ENCODE results near the gene CLEC3B. TPM values are rescaled to one million over a fixed set of nuclear protein-coding genes. Genes with fewer than 3 reads are reported as not detected.
A peak's percentile ranks its signal among the peaks of the same experiment; 100 is the strongest.

The CLEC3B gene
- total and polyA plus RNA-seq, 2 donors (not counting 1 experiment from before 2014, with no cell fraction given) = 0.82 TPM; not detected in 1

DNA sequence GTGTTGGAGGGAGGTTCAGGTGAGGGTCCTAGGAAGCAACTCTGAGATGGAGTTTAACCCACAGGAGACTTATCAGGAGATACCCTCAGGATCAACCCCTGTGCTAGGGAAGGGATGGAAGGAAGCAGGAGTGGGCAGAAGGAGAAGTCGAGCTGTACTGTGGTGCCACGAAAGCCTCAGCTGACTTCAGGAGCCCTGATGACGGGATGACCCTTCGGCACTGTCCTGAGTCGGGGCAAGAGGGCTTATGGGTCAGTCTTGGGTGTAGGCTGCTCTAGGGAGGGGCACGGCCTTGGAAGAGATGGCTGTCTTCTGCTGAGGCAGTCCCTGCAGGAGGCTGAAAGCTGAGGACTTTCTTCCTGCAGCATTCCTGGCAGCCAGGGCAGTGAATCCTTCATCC, 7.7 kb downstream of the CLEC3B start:
- H2AFZ ChIP-seq (ENCODE audit: insufficient read depth, low read depth, low read length, poor library complexity, severe bottlenecking) = no peak overlapping the region
- WGBS (ENCODE audit: insufficient coverage) = 95% methylated on average over 6 of the region's 6 CpGs
- no peaks in the 10 kb centered on the region for H3K9me3 Mint-ChIP-seq (ENCODE audit: insufficient read depth)
- intact Hi-C loops (cut with micrococcal nuclease) = no loop called here
- H3K27me3 Mint-ChIP-seq = peaks cover 18% of the 10 kb centered on the region
- H3K9me3 ChIP-seq (ENCODE audit: control extremely low read depth in 1 of 3, control insufficient read depth in 2 of 3, insufficient read depth in 1 of 3, low read length in 2 of 3) = peaks cover 0 to 5% (median 0%) of the 10 kb centered on the region in 3 donors
- H3K27me3 ChIP-seq (replicated peaks in 1 of 4; ENCODE audit: control extremely low read depth in 1 of 4, control insufficient read depth in 3 of 4, insufficient read depth in 4 of 4, low read length in 3 of 4) = peaks cover 0 to 40% (median 10%) of the 10 kb centered on the region in 4 experiments
- DNase-seq (no peak), ATAC-seq (ENCODE audit: low read depth) (no peak)
- no peak overlapping the region for H3K9ac ChIP-seq (ENCODE audit: low read length)
- TF ChIP-seq EZH2 (IDR thresholded peaks at IDR 0.05; ENCODE audit: borderline replicate concordance, insufficient read depth, low read depth, low read length, poor library complexity, severe bottlenecking) = no peak
- TF ChIP-seq, protein P1, sequence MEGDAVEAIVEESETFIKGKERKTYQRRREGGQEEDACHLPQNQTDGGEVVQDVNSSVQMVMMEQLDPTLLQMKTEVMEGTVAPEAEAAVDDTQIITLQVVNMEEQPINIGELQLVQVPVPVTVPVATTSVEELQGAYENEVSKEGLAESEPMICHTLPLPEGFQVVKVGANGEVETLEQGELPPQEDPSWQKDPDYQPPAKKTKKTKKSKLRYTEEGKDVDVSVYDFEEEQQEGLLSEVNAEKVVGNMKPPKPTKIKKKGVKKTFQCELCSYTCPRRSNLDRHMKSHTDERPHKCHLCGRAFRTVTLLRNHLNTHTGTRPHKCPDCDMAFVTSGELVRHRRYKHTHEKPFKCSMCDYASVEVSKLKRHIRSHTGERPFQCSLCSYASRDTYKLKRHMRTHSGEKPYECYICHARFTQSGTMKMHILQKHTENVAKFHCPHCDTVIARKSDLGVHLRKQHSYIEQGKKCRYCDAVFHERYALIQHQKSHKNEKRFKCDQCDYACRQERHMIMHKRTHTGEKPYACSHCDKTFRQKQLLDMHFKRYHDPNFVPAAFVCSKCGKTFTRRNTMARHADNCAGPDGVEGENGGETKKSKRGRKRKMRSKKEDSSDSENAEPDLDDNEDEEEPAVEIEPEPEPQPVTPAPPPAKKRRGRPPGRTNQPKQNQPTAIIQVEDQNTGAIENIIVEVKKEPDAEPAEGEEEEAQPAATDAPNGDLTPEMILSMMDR (IDR thresholded peaks at IDR 0.05) = no peak
- H3K36me3 ChIP-seq (replicated peaks in 1 of 2; ENCODE audit: control extremely low read depth in 1 of 2, control insufficient read depth in 1 of 2, extremely low read depth in 1 of 2, insufficient read depth in 2 of 2, low read length in 1 of 2) = no peaks in the 10 kb centered on the region
- H3K4me3 Mint-ChIP-seq = no peak overlapping the region
- no peak overlapping the region for H3K4me3 ChIP-seq (ENCODE audit: control extremely low read depth in 1 of 5, extremely low read depth in 1 of 5, insufficient read depth in 1 of 5, low read depth in 2 of 5, low read length in 4 of 5)
- peaks cover 23% of the 10 kb centered on the region for H3K4me1 Mint-ChIP-seq
- CTCF ChIA-PET = interaction anchor here (0.6 to 3.1 kb wide), 3 partner anchors 8 to 63 kb away, joined by 3 to 8 read pairs (median 3); partner anchors contain the start of genes EXOSC7 and ZDHHC3
- H3K27ac Mint-ChIP-seq = no peak overlapping the region
- no peaks in the 10 kb centered on the region for H4K20me1 ChIP-seq (ENCODE audit: control insufficient read depth, insufficient read depth, low read length, poor library complexity, severe bottlenecking)
- no peak overlapping the region for H3K4me2 ChIP-seq (replicated peaks; ENCODE audit: low read depth, low read length, poor library complexity, severe bottlenecking)
- POLR2A ChIA-PET = no interaction called here
- peaks cover 18 to 20% of the 10 kb centered on the region in 2 donors for H3K4me1 ChIP-seq (ENCODE audit: control insufficient read depth in 2 of 2, insufficient read depth in 2 of 2, low read length in 2 of 2)
- H3K27ac ChIP-seq (ENCODE audit: low read length in 2 of 2) = no peak overlapping the region
- no peaks in the 10 kb centered on the region for H3K79me2 ChIP-seq (ENCODE audit: control insufficient read depth, insufficient read depth, low read length)

DNA sequence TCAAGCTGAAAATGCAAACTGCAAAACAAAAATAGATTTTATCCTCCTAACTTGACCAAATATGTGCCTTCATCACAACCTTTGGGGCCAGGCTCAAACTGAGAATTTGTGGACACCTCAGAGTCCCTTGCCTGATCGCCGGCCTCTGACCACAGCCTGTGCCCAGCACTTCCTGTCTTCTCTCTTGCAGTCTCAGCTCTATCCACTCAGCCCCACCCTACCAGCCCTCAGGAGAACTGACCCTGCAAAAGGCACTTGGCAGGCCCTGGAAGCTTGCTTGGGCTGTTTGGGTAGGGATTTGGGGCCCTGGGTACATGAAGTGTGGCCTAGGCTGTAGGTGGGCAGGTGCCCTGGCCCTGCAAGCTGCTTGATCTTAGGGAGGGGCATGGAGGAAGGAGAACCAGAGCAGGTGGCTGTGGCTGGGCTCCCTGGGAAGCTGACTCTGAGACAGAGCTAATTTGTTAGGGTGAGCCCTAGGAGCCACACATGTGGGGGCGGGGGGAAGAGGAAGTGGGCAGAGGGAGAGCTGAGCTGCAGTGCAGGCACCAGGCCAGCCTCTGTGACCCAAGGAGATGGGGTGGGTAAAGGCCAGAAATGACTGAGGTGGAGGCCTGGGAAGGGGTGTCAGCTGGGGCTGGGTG, 8.6 kb downstream of the CLEC3B start:
- 14% methylated on average over 3 of the region's 3 CpGs for WGBS (ENCODE audit: insufficient coverage)
- TF ChIP-seq EZH2 (IDR thresholded peaks at IDR 0.05; ENCODE audit: borderline replicate concordance, insufficient read depth, low read depth, low read length, poor library complexity, severe bottlenecking) = no peak
- TF ChIP-seq, protein P1 (IDR thresholded peaks at IDR 0.05) = no peak
- H4K20me1 ChIP-seq (ENCODE audit: control insufficient read depth, insufficient read depth, low read length, poor library complexity, severe bottlenecking) = no peaks in the 10 kb centered on the region
- no peak overlapping the region for H3K9ac ChIP-seq (ENCODE audit: low read length)
- no peak overlapping the region for H3K27ac Mint-ChIP-seq
- no peaks in the 10 kb centered on the region for H3K36me3 ChIP-seq (replicated peaks in 1 of 2; ENCODE audit: control extremely low read depth in 1 of 2, control insufficient read depth in 1 of 2, extremely low read depth in 1 of 2, insufficient read depth in 2 of 2, low read length in 1 of 2)
- no peak overlapping the region for H2AFZ ChIP-seq (ENCODE audit: insufficient read depth, low read depth, low read length, poor library complexity, severe bottlenecking)
- H3K9me3 ChIP-seq (ENCODE audit: control extremely low read depth in 1 of 3, control insufficient read depth in 2 of 3, insufficient read depth in 1 of 3, low read length in 2 of 3) = peaks cover 0 to 5% (median 0%) of the 10 kb centered on the region in 3 donors
- H3K27me3 Mint-ChIP-seq = peaks cover 18% of the 10 kb centered on the region
- ChIA-PET CTCF (interaction anchor here (0.6 to 1.3 kb wide), 4 partner anchors 9 to 62 kb away, joined by 3 to 4 read pairs (median 3); partner anchors contain the start of genes EXOSC7 and ZDHHC3), POLR2A (no interaction called here)
- ATAC-seq (ENCODE audit: low read depth) (no peak), DNase-seq (peak; percentile 38)
- peak overlapping the region; percentile 11 for H3K4me2 ChIP-seq (replicated peaks; ENCODE audit: low read depth, low read length, poor library complexity, severe bottlenecking)
- H3K9me3 Mint-ChIP-seq (ENCODE audit: insufficient read depth) = no peaks in the 10 kb centered on the region
- H3K79me2 ChIP-seq (ENCODE audit: control insufficient read depth, insufficient read depth, low read length) = no peaks in the 10 kb centered on the region
- H3K4me1 ChIP-seq (ENCODE audit: control insufficient read depth in 2 of 2, insufficient read depth in 2 of 2, low read length in 2 of 2) = peaks cover 18 to 20% of the 10 kb centered on the region in 2 donors
- no peak overlapping the region for H3K27ac ChIP-seq (ENCODE audit: low read length in 2 of 2)
- H3K4me1 Mint-ChIP-seq = peaks cover 23% of the 10 kb centered on the region
- H3K27me3 ChIP-seq (replicated peaks in 1 of 4; ENCODE audit: control extremely low read depth in 1 of 4, control insufficient read depth in 3 of 4, insufficient read depth in 4 of 4, low read length in 3 of 4) = peaks cover 0 to 32% (median 10%) of the 10 kb centered on the region in 4 experiments
- intact Hi-C loops (cut with micrococcal nuclease) = no loop called here
- no peak overlapping the region for H3K4me3 ChIP-seq (ENCODE audit: control extremely low read depth in 1 of 5, extremely low read depth in 1 of 5, insufficient read depth in 1 of 5, low read depth in 2 of 5, low read length in 4 of 5)
- H3K4me3 Mint-ChIP-seq = peak overlapping the region; percentile 13

All from B cell (primary cell).